Measurements from ENCODE around the gene RRH.
"Not testable (repeated sequence)": the region's sequence is repeated elsewhere in the genome, so short reads cannot be mapped to it uniquely, and the experiment has no call there.

Gene RRH

GRCh38 chr4:109827672-109828071 is at the start of gene RRH:
Gene RRH (plus strand): TSS chr4:109827972. CDS start chr4:109828028, 56 bp downstream.
- TF ChIP-seq, protein P1, sequence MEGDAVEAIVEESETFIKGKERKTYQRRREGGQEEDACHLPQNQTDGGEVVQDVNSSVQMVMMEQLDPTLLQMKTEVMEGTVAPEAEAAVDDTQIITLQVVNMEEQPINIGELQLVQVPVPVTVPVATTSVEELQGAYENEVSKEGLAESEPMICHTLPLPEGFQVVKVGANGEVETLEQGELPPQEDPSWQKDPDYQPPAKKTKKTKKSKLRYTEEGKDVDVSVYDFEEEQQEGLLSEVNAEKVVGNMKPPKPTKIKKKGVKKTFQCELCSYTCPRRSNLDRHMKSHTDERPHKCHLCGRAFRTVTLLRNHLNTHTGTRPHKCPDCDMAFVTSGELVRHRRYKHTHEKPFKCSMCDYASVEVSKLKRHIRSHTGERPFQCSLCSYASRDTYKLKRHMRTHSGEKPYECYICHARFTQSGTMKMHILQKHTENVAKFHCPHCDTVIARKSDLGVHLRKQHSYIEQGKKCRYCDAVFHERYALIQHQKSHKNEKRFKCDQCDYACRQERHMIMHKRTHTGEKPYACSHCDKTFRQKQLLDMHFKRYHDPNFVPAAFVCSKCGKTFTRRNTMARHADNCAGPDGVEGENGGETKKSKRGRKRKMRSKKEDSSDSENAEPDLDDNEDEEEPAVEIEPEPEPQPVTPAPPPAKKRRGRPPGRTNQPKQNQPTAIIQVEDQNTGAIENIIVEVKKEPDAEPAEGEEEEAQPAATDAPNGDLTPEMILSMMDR (IDR thresholded peaks at IDR 0.05; ENCODE audit: low read depth, low read length), result no peak
- Histone ChIP-seq H3K27me3 (ENCODE audit: insufficient read depth, low read depth, severe bottlenecking) (no peaks in the 10 kb centered on the region), H3K27ac (no peak within 1 kb of the TSS), H3K4me3 (ENCODE audit: low read depth, low read length) (no peak within 1 kb of the TSS), H3K36me3 (peaks cover 36% of the 10 kb centered on the region), H3K9me3 (ENCODE audit: severe bottlenecking) (no peaks in the 10 kb centered on the region)
- no peak for DNase-seq

- not testable (repeated sequence) for H3K27ac ChIP-seq; H3K27me3 ChIP-seq (ENCODE audit: insufficient read depth, low read depth, severe bottlenecking); H3K9me3 ChIP-seq (ENCODE audit: severe bottlenecking); H3K4me3 ChIP-seq (ENCODE audit: low read depth, low read length); H3K36me3 ChIP-seq; DNase-seq
Observed at GRCh38 chr4:109782092-109782491, 45.7 kb upstream of the RRH start.

- Histone ChIP-seq H3K36me3 (no peaks in the 10 kb centered on the region), H3K4me3 (ENCODE audit: low read depth, low read length) (no peak overlapping the region), H3K27ac (no peak overlapping the region), H3K27me3 (ENCODE audit: insufficient read depth, low read depth, severe bottlenecking) (no peaks in the 10 kb centered on the region), H3K9me3 (ENCODE audit: severe bottlenecking) (no peaks in the 10 kb centered on the region)
- no peak for DNase-seq
- TF ChIP-seq, protein P1 (IDR thresholded peaks at IDR 0.05; ENCODE audit: low read depth, low read length), result no peak
Observed at GRCh38 chr4:109786846-109787245, 40.9 kb upstream of the RRH start.

- TF ChIP-seq, protein P1 (IDR thresholded peaks at IDR 0.05; ENCODE audit: low read depth, low read length), result no peak
- Histone ChIP-seq H3K27me3 (ENCODE audit: insufficient read depth, low read depth, severe bottlenecking) (no peaks in the 10 kb centered on the region), H3K9me3 (ENCODE audit: severe bottlenecking) (no peaks in the 10 kb centered on the region), H3K36me3 (no peaks in the 10 kb centered on the region), H3K4me3 (ENCODE audit: low read depth, low read length) (no peak overlapping the region), H3K27ac (no peak overlapping the region)
- DNase-seq, result no peak
Observed at GRCh38 chr4:109787807-109788206, 40.0 kb upstream of the RRH start.

DNA sequence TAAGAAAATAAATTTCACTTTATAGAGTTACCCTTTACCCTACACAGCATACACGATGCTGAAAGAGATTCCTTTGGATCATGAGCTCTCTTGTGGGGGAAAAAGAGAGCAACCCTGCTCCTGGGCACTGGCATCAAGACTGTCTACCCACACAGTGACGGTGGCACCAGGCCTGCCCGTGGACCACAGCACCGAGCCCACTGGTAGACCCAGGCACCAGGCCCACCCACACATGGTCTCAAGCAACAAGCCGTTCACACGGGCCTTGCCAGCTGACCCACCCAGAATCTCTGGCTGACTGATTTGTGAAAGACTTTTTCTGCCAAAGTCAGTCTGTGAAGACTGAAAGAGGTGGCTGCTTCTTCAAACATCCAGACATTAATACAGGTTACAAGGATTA is 32.7 kb upstream of the RRH start:
- TF ChIP-seq, protein P1 (IDR thresholded peaks at IDR 0.05; ENCODE audit: low read depth, low read length), result no peak
- no peak for DNase-seq
- Histone ChIP-seq H3K9me3 (ENCODE audit: severe bottlenecking) (no peaks in the 10 kb centered on the region), H3K27ac (no peak overlapping the region), H3K4me3 (ENCODE audit: low read depth, low read length) (no peak overlapping the region), H3K36me3 (no peaks in the 10 kb centered on the region), H3K27me3 (ENCODE audit: insufficient read depth, low read depth, severe bottlenecking) (no peaks in the 10 kb centered on the region)

- DNase-seq, result no peak
- H3K27me3 ChIP-seq (ENCODE audit: insufficient read depth, low read depth, severe bottlenecking), result no peaks in the 10 kb centered on the region
- no peak overlapping the region for H3K4me3 ChIP-seq (ENCODE audit: low read depth, low read length)
- H3K27ac ChIP-seq, result no peak overlapping the region
- H3K9me3 ChIP-seq (ENCODE audit: severe bottlenecking), result no peaks in the 10 kb centered on the region
- no peaks in the 10 kb centered on the region for H3K36me3 ChIP-seq
- TF ChIP-seq, protein P1 (IDR thresholded peaks at IDR 0.05; ENCODE audit: low read depth, low read length), result no peak; the same call in 1 of the 2 replicates
Observed at GRCh38 chr4:109798866-109799265, 28.9 kb upstream of the RRH start.

Measured in WERI-Rb-1 (cell line).